NCI-H146 (cell line): Measurements from ENCODE around the gene GRIK1.

Experiments used
- DNase-seq: peaks from one replicate; lab custom pipeline; 2025; lab: John Stamatoyannopoulos, UW

The GRIK1 gene

GRCh38 chr21:29671728-29672127, 268.1 kb downstream of the GRIK1 start:
- DNase-seq = no peak

- no peak for DNase-seq
Observed at GRCh38 chr21:29670228-29670627, 269.6 kb downstream of the GRIK1 start.

- no peak for DNase-seq
Observed at GRCh38 chr21:29669416-29669815, 270.4 kb downstream of the GRIK1 start.

DNA sequence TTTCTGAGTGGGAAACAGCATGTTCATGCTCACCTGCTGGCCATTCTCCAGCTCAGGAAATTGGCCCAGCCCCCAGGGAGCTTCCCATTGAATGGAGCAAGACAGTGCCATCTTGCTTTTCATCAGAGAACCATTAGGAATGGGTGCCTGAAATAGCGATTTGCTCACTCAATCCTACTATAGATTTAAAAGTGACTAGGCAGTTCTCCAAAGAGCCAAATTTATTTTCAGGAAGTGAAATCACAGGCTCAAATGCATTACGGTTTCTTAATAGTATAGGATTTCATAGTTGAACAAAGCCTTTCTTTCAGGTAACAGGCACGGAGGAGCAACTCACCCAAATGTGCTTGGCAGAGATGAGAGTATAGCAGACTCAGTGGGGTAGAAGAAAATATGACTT, 272.1 kb downstream of the GRIK1 start:
- DNase-seq = no peak

DNA sequence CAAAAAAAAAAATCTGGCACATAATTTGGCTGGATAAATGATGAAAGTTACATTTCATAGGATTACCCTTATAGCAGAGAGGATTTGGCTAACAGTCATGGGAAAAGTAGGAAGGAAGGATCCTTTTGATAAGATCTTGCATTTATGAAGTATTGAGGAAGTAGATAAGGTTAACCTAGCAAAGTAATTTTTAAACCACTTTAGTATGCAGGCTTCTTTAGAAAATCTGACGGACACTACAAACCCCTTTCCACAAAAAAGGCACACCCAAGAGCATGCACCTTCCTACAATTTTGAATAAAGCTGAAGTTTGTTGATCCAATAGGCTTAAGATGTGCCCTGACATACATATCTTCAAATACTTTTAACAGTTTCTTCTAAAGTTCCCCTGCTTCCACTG, 275.2 kb downstream of the GRIK1 start:
- DNase-seq = no peak

GRCh38 chr21:29661672-29662442, 277.9 kb downstream of the GRIK1 start:
- no peak for DNase-seq

DNA sequence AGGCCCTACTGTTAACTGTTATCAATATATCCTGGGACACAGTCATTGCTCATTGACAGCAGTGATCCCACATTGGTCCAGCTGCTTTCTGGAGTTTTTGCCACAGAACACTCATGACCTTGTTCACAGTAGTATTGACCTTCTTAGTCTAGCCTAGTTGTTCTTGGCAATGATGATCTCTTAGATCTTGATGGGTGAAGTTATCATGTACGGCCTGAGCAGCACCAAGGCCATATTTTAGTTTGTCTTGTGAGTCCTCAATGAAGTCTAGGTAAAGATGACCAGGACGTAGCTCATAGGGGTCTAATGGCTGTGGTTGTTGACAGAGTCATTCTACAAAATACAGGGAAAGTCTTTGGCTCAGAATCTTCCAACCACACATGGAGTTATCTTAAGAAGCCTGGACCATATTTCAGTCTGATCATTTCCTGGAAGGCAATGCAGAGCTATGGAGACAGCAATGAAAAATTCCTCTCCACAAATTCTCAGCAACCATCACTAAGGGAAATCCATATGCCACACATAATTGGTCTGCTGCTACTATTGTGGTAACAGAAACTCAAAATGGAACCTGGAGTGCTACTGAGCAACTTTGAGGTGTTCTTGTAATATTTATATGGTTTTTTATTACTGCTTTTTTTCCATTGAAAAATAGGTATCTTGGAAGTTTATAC, 279.6 kb downstream of the GRIK1 start:
- DNase-seq = no peak

DNA sequence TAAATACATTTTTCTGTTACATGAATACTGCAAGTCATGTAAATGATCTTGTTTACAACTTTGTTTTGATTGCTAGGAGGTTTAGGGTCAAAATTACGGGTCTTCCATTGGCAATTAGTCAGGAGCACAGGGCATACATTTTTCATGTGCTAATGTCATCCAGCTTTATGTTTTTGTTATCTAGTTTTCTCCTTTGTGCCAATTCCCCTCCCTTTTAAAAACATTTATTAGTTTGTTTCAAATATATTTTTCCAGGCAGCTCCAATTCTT, 280.9 kb downstream of the GRIK1 start:
- no peak for DNase-seq

DNA sequence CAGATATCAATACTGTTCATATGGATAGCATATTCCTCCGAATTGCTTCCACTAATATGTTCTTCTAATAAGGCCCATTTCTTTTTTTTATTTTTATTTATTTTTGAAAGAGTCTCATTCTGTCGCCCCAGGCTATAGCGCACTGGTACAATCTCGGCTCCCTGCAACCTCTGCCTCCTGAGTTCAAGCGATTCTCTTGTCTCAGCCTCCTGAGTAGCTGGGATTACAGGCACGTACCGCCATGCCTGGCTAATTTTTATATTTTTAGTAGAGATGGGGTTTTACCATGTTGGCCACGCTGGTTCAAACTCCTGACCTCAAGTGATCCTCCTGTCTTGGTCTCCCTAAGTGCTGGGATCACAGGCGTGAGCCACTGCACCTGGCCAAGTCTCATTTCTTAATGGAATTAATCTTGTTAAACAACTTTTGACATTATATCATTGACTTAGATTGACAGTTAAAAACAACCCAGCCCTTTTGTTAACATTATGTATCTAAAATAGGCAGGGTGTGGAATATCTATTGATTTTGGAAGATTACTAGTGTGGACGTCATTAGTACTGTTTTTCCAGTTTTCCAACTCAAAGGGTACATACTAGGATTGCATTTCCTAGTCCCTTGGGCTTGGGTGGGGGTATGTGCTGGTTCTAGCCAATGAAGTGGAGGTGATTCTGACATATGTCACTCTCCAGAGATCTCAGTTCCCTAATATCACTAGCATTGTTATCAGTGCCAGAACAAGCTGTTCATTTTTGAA, 281.4 kb downstream of the GRIK1 start:
- DNase-seq = no peak

DNA sequence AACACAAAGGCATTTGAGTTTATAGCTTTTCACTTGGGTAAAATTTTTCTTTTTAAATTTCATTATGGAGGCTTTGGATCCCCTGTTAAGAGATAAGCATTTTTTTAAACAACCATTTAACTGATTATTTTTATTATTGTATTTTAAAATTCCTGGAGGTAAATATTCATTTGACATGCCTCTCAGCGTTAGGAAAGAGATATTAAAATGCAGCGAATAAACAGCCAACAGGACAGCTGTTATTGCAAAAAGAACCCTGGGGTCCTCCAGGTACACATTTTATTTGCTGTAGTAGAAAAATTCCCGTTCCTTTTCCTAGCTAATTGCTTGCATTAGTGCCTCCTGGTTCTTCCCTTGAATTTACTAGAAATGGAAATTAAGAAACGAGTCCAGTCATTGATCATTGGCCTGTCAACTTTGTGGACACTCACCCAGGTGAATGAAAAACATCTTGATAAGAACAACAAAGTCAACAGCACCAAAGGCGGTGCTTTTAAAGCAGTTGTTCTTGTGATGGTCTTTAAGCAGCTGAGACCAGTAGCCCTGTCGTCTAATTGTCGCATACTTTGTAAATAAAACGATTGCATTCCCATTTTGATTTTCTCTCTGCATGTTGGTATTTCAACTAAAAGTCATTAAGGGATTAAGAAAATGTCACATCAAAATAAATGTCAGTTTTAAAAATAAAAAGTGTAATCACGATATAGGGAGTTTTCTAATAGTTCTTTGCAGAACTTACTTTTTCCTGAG, 282.4 kb downstream of the GRIK1 start:
- DNase-seq = no peak

- no peak for DNase-seq
Observed at GRCh38 chr21:29656504-29657239, 283.1 kb downstream of the GRIK1 start.

DNA sequence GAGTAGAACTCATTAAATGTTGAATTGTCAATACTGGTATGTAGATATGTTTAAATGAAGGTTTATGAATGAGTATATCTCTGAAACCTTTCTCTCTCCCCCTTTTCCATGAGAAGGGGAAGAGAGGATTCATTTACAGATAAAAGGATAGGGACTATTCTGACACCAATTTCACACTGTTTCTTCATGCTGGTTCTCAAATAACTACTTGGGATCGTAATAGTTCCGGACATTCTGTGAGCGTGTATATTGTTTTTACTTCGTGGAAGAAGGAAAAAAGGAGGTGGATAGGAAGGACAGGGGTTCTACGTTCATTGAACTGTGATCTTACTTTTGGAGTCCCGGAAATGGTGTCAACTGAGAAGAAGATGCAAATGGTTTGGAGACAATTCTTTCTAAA, 284.2 kb downstream of the GRIK1 start:
- DNase-seq = no peak

DNA sequence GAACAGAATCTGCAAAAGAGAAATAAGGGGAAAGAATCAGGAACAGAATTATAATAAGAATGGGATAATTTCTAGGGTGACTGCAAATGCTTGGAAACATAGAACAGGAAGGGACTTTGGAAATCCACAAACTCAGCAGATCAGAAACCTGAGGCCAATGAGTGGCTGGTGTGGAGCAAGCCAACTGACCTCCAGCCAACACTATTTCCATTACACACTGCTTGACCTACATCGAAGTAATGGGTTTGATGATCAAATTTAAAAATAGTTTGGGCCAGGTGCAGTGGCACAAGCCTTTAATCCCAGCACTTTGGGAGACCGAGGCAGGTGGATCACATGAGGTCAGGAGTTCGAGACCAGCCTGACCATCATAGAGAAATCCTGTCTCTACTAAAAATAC, 284.9 kb downstream of the GRIK1 start:
- DNase-seq = no peak

DNA sequence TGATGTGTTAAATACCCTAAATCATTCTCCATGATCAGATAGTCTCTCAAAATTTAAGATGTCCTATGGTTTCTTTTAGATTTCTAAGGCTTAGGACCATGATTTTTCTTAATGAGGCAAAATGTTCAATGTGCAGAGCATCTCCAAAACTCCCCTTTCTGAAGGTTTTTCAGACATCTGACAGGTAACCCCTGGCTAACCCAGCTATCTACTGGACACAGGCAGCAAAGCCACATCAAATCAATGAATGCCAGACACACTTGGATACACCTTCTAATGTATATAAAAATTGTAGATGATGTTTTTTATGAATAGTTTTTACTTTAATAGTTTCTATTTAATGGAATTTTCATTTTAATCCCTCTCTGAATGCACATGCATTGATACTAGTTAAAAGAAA, 285.6 kb downstream of the GRIK1 start:
- no peak for DNase-seq

DNA sequence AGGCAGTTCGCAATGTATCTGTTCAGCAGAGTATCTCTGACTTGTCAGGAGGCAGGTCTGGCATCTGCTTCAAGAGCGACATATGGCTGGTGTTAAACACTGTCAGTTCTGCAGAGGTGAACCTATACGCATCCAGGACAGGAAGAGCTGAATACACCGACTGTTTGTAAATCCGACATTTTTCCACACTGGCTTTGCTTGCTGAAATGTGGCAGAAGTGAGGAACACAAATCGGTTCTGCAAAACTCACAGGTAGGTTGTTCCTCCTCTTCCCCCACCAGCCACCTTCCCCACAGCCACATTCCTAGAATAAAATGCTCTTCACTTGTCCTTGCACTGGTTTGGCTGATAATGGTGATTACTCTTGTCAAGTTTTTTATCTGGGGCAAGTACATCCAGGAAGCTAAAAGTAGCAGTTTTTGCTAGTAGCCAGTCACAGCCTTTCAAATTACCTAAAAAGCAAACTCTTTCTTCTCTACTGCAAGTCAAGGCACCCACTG, 289.2 kb downstream of the GRIK1 start:
- no peak for DNase-seq

GRCh38 chr21:29649406-29649814, 290.4 kb downstream of the GRIK1 start:
- DNase-seq = no peak

- DNase-seq = no peak
Observed at GRCh38 chr21:29648710-29649240, 291.0 kb downstream of the GRIK1 start.

DNA sequence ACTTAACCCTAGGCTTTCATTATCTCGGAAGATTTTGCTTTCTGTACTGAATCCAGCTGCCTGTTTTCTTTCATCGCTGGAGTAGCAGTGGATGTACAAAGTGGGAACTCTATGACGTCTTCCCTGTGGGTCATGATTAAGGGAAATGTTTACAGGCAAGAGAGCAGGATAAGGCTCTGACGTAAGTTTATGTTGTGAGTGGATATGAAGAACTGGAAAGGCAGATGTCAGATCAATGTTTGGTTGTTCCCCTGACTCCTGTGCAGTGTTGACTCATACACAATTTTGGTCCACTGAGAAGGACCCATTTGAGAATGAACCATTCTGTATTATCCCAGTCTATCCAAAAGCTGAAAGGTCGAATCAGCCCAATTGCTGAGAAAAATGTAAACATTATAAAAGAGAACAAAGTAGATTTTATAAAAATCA, 292.4 kb downstream of the GRIK1 start:
- DNase-seq = no peak

GRCh38 chr21:29645666-29646553, 293.9 kb downstream of the GRIK1 start:
- no peak for DNase-seq

DNA sequence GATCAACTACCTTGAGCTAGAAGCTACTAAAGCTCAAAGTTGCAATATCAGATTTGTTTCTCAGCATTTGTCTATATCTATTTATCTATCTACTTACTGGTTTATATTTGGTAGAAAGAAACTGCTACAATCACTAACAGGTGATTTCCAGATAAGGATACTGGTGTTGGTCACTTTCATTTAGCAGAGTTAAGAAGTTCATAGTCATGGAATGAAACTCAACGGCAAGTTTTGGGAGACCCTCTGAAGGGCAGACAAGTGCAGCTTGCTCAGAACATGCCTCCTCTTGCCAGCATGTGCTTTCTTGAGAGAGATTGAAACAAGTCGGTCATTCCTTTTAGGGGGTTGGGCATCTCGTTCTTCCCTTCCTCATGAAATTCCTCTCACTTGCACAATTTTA, 296.5 kb downstream of the GRIK1 start:
- no peak for DNase-seq
